IMR-90 (cell line): ENCODE measurements around the gene PFN1. TPM values are rescaled to one million over a fixed set of nuclear protein-coding genes. Genes with fewer than 3 reads are reported as not detected.
A peak's percentile ranks its signal among the peaks of the same experiment; 100 is the strongest.

Source experiments
- ATAC-seq: fragments of 200-7000 bp; cut with Tn5 transposase; 2 replicates; pipeline ENCODE4 v1.9.1; 2020; ENCODE audit warnings: low read depth, mild to moderate bottlenecking, moderate library complexity
- BruUV-seq: library from RNA; stranded (reverse); fragments of 400-500 nt; replicated peaks from 2 replicates; lab custom pipeline; 2021; lab: Mats Ljungman, UMichigan
- CTCF ChIA-PET: fragments of 300-600 bp; formaldehyde crosslinking; extraction: SDS; loops from one replicate; lab custom pipeline; 2021; ENCODE audit warnings: antibody characterized with exemption; lab: Yijun Ruan, JAX
- POLR2A ChIA-PET: fragments of 300-600 bp; sonication (Branson Sonifier 250); formaldehyde crosslinking; loops from one replicate; lab custom pipeline; 2022; ENCODE audit warnings: antibody characterized with exemption; ENCODE audit not compliant: unreplicated experiment; lab: Charles Lee
- DNase-seq: peaks from one replicate; pipeline ENCODE4 v3.0.0; 2013
- H2AFZ ChIP-seq: replicated peaks from 2 replicates; pipeline ENCODE3; 2013; ENCODE audit warnings: low read length, mild to moderate bottlenecking; ENCODE audit not compliant: poor library complexity
- H2AK5ac ChIP-seq: 2 replicates; pipeline ENCODE4 v1.6.1; 2013; ENCODE audit warnings: low read depth, low read length, inconsistent platforms
- H2AK9ac ChIP-seq: replicated peaks from 2 replicates; pipeline ENCODE3; 2013; ENCODE audit warnings: mild to moderate bottlenecking, low read depth, low read length, moderate library complexity; ENCODE audit not compliant: poor library complexity
- H2BK120ac ChIP-seq: 2 replicates; pipeline ENCODE4 v1.6.1; 2013; ENCODE audit warnings: low read depth, low read length, inconsistent platforms
- H2BK15ac ChIP-seq: 3 replicates; pipeline ENCODE4 v1.6.1; 2013; ENCODE audit warnings: low read depth, low read length, inconsistent platforms
- H2BK20ac ChIP-seq: 2 replicates; pipeline ENCODE4 v1.6.1; 2013; ENCODE audit warnings: low read depth, mild to moderate bottlenecking, inconsistent platforms, low read length, moderate library complexity
- H2BK5ac ChIP-seq: 2 replicates; pipeline ENCODE4 v1.6.1; 2013; ENCODE audit warnings: mild to moderate bottlenecking, low read depth, low read length, inconsistent platforms; ENCODE audit not compliant: poor library complexity, severe bottlenecking
- H3K14ac ChIP-seq: replicated peaks from 2 replicates; pipeline ENCODE4 v1.6.1; 2013; ENCODE audit warnings: low read depth, low read length, inconsistent platforms
- H3K18ac ChIP-seq: 2 replicates; pipeline ENCODE4 v1.6.1; 2013; ENCODE audit warnings: low read depth, low read length, control low read depth
- H3K23ac ChIP-seq: 2 replicates; pipeline ENCODE4 v1.6.1; 2013; ENCODE audit warnings: low read depth, low read length, inconsistent platforms
- H3K27ac ChIP-seq: 2 replicates; pipeline ENCODE4 v1.5.1; 2013; ENCODE audit warnings: mild to moderate bottlenecking, control low read depth, low read length; ENCODE audit not compliant: insufficient read depth
- H3K27me3 ChIP-seq: 2 replicates; pipeline ENCODE4 v1.6.1; 2013; ENCODE audit warnings: low read length; ENCODE audit not compliant: control insufficient read depth, insufficient read depth
- H3K36me3 ChIP-seq: 2 replicates; pipeline ENCODE4 v1.6.1; 2013; ENCODE audit warnings: low read length, mixed read lengths; ENCODE audit not compliant: control insufficient read depth, insufficient read depth
- H3K4ac ChIP-seq: 2 replicates; pipeline ENCODE4 v1.6.1; 2013; ENCODE audit warnings: low read depth, low read length, inconsistent platforms
- H3K4me1 ChIP-seq: 2 replicates; pipeline ENCODE4 v1.6.1; 2013; ENCODE audit warnings: low read length, mixed read lengths; ENCODE audit not compliant: control insufficient read depth, insufficient read depth
- H3K4me2 ChIP-seq: 2 replicates; pipeline ENCODE4 v1.6.1; 2013; ENCODE audit warnings: low read depth, mild to moderate bottlenecking, control low read depth, low read length, moderate library complexity
- H3K4me3 ChIP-seq: 2 replicates; pipeline ENCODE4 v1.5.1; 2013; ENCODE audit warnings: low read depth, mild to moderate bottlenecking, control low read depth, low read length, moderate library complexity; ENCODE audit not compliant: insufficient read depth
- H3K56ac ChIP-seq: 2 replicates; pipeline ENCODE4 v1.6.1; 2013; ENCODE audit warnings: low read length, inconsistent platforms; ENCODE audit not compliant: insufficient read depth; ENCODE audit errors: extremely low read depth
- H3K79me1 ChIP-seq, 2 experiments: 2 replicates each; pipeline ENCODE4 v1.6.1; 2013; ENCODE audit warnings: low read length in 2 of 2, inconsistent platforms in 1 of 2, low read depth in 1 of 2
- H3K9ac ChIP-seq: 2 replicates; pipeline ENCODE4 v1.6.1; 2013; ENCODE audit warnings: low read depth, low read length, control low read depth
- H3K9me1 ChIP-seq: 2 replicates; pipeline ENCODE4 v1.6.1; 2013; ENCODE audit warnings: low read length, inconsistent platforms; ENCODE audit not compliant: insufficient read depth
- H3K9me3 ChIP-seq: 2 replicates; pipeline ENCODE4 v1.6.1; 2013; ENCODE audit warnings: low read length; ENCODE audit not compliant: control insufficient read depth, insufficient read depth
- H4K20me1 ChIP-seq: 2 replicates; pipeline ENCODE4 v1.6.1; 2013; ENCODE audit warnings: low read length, inconsistent platforms; ENCODE audit not compliant: insufficient read depth
- H4K5ac ChIP-seq: 2 replicates; pipeline ENCODE4 v1.6.1; 2013; ENCODE audit warnings: mild to moderate bottlenecking, low read depth, low read length, control low read depth
- H4K8ac ChIP-seq, 2 experiments: 2 replicates each; pipeline ENCODE4 v1.6.1; 2013; ENCODE audit warnings: low read depth in 2 of 2, low read length in 2 of 2, control low read depth in 1 of 2, inconsistent platforms in 1 of 2
- H4K91ac ChIP-seq: 2 replicates; pipeline ENCODE4 v1.6.1; 2013; ENCODE audit warnings: low read depth, low read length, inconsistent platforms; ENCODE audit not compliant: insufficient read depth
- FOS ChIP-seq: fragments of 150-350 bp; IDR thresholded peaks from 2 replicates; pipeline ENCODE4 v1.6.1; 2016; ENCODE audit warnings: low read depth, low read length
- MAZ ChIP-seq: IDR thresholded peaks from 2 replicates; pipeline ENCODE4 v1.6.1; 2012; ENCODE audit warnings: low read depth, mild to moderate bottlenecking, low read length, improper control_type of control experiment, moderate library complexity, borderline replicate concordance
- WGBS, 2 experiments: methylation state at CpG; one replicate each; pipeline versions ENCODE4 v1.1.5 to v1.1.7; 2013; ENCODE audit warnings: missing lambda C conversion rate in 2 of 2; ENCODE audit not compliant: insufficient read length in 1 of 2; ENCODE audit errors: extremely low coverage in 2 of 2; 5-methylcytosine and 5-hydroxymethylcytosine counted together
- dilution Hi-C: fragments of 300-500 bp; cut with HindIII; formaldehyde crosslinking; loops from one replicate; pipeline ENCODE4 v1.14.3; 2018; ENCODE audit warnings: low sequenced_read_pairs; ENCODE audit not compliant: unreplicated experiment
- in situ Hi-C: fragments of 300-500 bp; cut with MboI; formaldehyde crosslinking; loops from 3 replicates; pipeline ENCODE4 v1.14.3; 2019; ENCODE audit warnings: low sequenced_read_pairs, inconsistent platforms, mixed read lengths
- intact Hi-C: fragments of 100-400 bp; cut with micrococcal nuclease; formaldehyde crosslinking; loops from 2 replicates; pipeline ENCODE4 v1.10.0; 2022
- polyA plus RNA-seq, 3 experiments: library from polyadenylated mRNA; depleted of rRNA; stranded (reverse); fragments of >200 nt; gene quantifications; 2 replicates each; pipeline ENCODE4 v1.2.3, GENCODE V29; 2012; ENCODE audit warnings: low replicate concordance in 1 of 3
- total RNA-seq: library from RNA; depleted of rRNA; stranded (reverse); fragments of >200 nt; gene quantifications from 2 replicates; pipeline ENCODE4 v1.2.3, GENCODE V29; 2012

PFN1 gene
- total and polyA plus RNA-seq, 2 of the 4 experiments (the other 2 are of a cell fraction) = 348 to 1,671 TPM

- Histone ChIP-seq H3K4me1 (peaks cover 21% of the 10 kb centered on the region), H3K23ac (peak within 1 kb of the TSS; percentile 97), H2BK20ac (0 out of 2 replicates have a peak within 1 kb of the TSS, but pooled peaks have one; percentile 45), H3K9me1 (peaks cover 18% of the 10 kb centered on the region), H3K56ac (peak within 1 kb of the TSS; percentile 77), H3K27me3 (no peaks in the 10 kb centered on the region), H4K20me1 (peaks cover 26% of the 10 kb centered on the region), H3K27ac (peak within 1 kb of the TSS; percentile 98), H3K4me3 (peak within 1 kb of the TSS; percentile 96), H3K4ac (peak within 1 kb of the TSS; percentile 95), H2BK120ac (peak within 1 kb of the TSS; percentile 89), H3K4me2 (peak within 1 kb of the TSS; percentile 96), H3K36me3 (peaks cover 19% of the 10 kb centered on the region), H2BK5ac (peak within 1 kb of the TSS; percentile 100), H2AFZ (peak within 1 kb of the TSS; percentile 100), H2AK9ac (peak within 1 kb of the TSS; percentile 97), H3K18ac (peak within 1 kb of the TSS; percentile 87), H4K91ac (peak within 1 kb of the TSS; percentile 82), H2BK15ac (peak within 1 kb of the TSS; percentile 97; the same call in 2 of the 3 replicates), H4K8ac (peak within 1 kb of the TSS; percentile 84 to 86; a peak in 3 of 4 replicates), H3K9me3 (no peaks in the 10 kb centered on the region), H2AK5ac (peak within 1 kb of the TSS; percentile 91), H3K9ac (peak within 1 kb of the TSS; percentile 89), H3K14ac (peak within 1 kb of the TSS; percentile 94), H4K5ac (peak within 1 kb of the TSS; percentile 18; the same call in 1 of the 2 replicates), H3K79me1 (peaks cover 28 to 48% of the 10 kb centered on the region in 2 experiments)
- ChIA-PET POLR2A (interaction anchor here (0.6 to 0.8 kb wide), 3 partner anchors 49 to 767 kb away, joined by 3 to 11 read pairs (median 7); partner anchors contain the start of gene PFN1), CTCF (interaction anchor here (0.9 to 1.2 kb wide), 3 partner anchors 10 to 13 kb away, joined by 3 to 4 read pairs (median 3); partner anchors contain the start of gene CAMTA2)
- no peak for TF ChIP-seq FOS
- peak; percentile 61; the same call in 1 of the 2 replicates for TF ChIP-seq MAZ
- DNase-seq (peak; percentile 82), ATAC-seq (peak; percentile 95)
- dilution Hi-C loops = no loop called here
- in situ Hi-C loops = no loop called here
- WGBS, 2 experiments = 0% methylated on average over 43 of the region's 93 CpGs; no CpG with 5 or more reads in 1 of the 2 experiments
- intact Hi-C loops = no loop called here
- no TSS peak for BruUV-seq
These were observed 49.1 kb upstream of the PFN1 start, which contains the start of the genes INCA1 and KIF1C for GRCh38 chr17:4997302-4998026. TSS of gene INCA1 (minus strand) at chr17:4997522. CDS start at chr17:4994437, 3,085 bp downstream. TSS of gene KIF1C (plus strand) at chr17:4997950. CDS start at chr17:5000247, 2,297 bp downstream.
